ENCODE results near the gene PTF1A. TPM values are rescaled to one million over a fixed set of nuclear protein-coding genes. Genes with fewer than 3 reads are reported as not detected.

PTF1A gene
- total and polyA plus RNA-seq, 2 experiments from 2014 or later = not detected

GRCh38 chr10:23171232-23171876 lies 20.8 kb upstream of the PTF1A start:
- H4K20me1 ChIP-seq (ENCODE audit: insufficient read depth) = no peaks in the 10 kb centered on the region
- no peak overlapping the region for H3K27ac ChIP-seq
- WGBS, 2 experiments (ENCODE audit: low coverage in 1 of 2, low lambda C conversion rate in 2 of 2, missing lambda C conversion rate in 2 of 2) = 20 to 22% methylated on average over 26 of the region's 26 CpGs
- H3F3A ChIP-seq (ENCODE audit: insufficient read depth) = no peaks in the 10 kb centered on the region
- H3K27me3 ChIP-seq (replicated peaks; ENCODE audit: insufficient read depth) = peaks cover 40% of the 10 kb centered on the region
- no peaks in the 10 kb centered on the region for H3K9me3 ChIP-seq (ENCODE audit: low read depth)
- peak; percentile 68 for DNase-seq
- H3K79me2 ChIP-seq (ENCODE audit: insufficient read depth) = no peaks in the 10 kb centered on the region
- no peak overlapping the region for H3K9ac ChIP-seq
- in situ Hi-C loops (cut with MboI) = no loop called here
- H3K4me1 ChIP-seq (ENCODE audit: insufficient read depth) = no peaks in the 10 kb centered on the region
- H3K36me3 ChIP-seq (ENCODE audit: low read depth) = no peaks in the 10 kb centered on the region
- no peaks in the 10 kb centered on the region for H3K9me2 ChIP-seq (ENCODE audit: insufficient read depth)
- no peak overlapping the region for H3K4me2 ChIP-seq (ENCODE audit: unreplicated experiment)
- TF ChIP-seq EZH2 (IDR thresholded peaks at IDR 0.05; ENCODE audit: insufficient read depth, poor library complexity, severe bottlenecking) (no peak), EZH2phosphoT487 (IDR thresholded peaks at IDR 0.05; ENCODE audit: insufficient read depth, low read depth) (no peak)
- H2AFZ ChIP-seq = no peak overlapping the region
- no peak overlapping the region for H3K4me3 ChIP-seq

DNA sequence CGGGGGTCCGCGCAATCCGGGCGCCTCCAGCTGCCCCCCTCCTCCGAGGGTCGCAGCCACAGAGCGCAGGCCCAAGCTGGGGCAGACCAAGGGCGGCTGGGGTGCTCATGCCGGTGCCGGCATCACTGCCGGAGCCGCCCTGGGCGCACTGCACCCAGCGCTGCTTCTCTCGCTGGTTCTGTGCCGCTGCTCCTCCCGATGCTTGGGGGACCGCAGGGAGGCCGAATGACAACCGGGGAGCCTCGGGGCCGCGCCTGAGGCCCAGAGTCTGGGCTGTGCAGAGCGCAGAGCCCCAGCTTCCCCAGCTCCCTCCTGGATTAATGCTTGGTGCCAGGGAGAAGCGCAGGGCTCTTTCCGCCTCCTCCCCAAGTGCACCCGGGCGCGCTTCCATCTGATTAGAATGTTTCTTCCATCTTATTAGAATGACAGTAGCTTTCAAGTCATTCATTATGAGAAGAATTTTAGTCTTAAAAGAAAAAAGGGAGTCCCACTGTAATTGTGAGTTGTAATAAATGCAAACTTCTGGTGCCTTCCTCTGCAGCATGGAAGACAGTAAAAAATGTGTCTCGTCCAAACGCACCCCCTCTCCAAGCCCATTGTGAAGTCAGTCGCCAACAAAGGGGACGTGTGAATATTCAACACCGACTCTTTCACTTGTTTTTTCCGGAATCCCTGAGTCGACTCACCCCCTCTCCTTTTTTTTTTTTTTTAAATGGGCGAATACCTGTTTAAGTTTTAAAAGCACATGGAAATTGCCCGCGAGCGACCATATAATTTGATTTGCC lies 19.5 kb upstream of the PTF1A start:
- Histone ChIP-seq H2AFZ (no peak overlapping the region), H3F3A (ENCODE audit: insufficient read depth) (no peaks in the 10 kb centered on the region), H3K9ac (no peak overlapping the region), H3K4me1 (ENCODE audit: insufficient read depth) (no peaks in the 10 kb centered on the region), H3K9me3 (ENCODE audit: low read depth) (no peaks in the 10 kb centered on the region), H3K79me2 (ENCODE audit: insufficient read depth) (no peaks in the 10 kb centered on the region), H4K20me1 (ENCODE audit: insufficient read depth) (no peaks in the 10 kb centered on the region), H3K4me3 (no peak overlapping the region), H3K4me2 (ENCODE audit: unreplicated experiment) (no peak overlapping the region), H3K27ac (no peak overlapping the region), H3K36me3 (ENCODE audit: low read depth) (no peaks in the 10 kb centered on the region), H3K27me3 (replicated peaks; ENCODE audit: insufficient read depth) (peaks cover 47% of the 10 kb centered on the region), H3K9me2 (ENCODE audit: insufficient read depth) (no peaks in the 10 kb centered on the region)
- no peak for DNase-seq
- 2 to 3% methylated on average over 41 of the region's 41 CpGs for WGBS, 2 experiments (ENCODE audit: low coverage in 1 of 2, low lambda C conversion rate in 2 of 2, missing lambda C conversion rate in 2 of 2)
- in situ Hi-C loops (cut with MboI) = no loop called here
- TF ChIP-seq EZH2phosphoT487 (IDR thresholded peaks at IDR 0.05; ENCODE audit: insufficient read depth, low read depth) (no peak), EZH2 (IDR thresholded peaks at IDR 0.05; ENCODE audit: insufficient read depth, poor library complexity, severe bottlenecking) (no peak)

DNA sequence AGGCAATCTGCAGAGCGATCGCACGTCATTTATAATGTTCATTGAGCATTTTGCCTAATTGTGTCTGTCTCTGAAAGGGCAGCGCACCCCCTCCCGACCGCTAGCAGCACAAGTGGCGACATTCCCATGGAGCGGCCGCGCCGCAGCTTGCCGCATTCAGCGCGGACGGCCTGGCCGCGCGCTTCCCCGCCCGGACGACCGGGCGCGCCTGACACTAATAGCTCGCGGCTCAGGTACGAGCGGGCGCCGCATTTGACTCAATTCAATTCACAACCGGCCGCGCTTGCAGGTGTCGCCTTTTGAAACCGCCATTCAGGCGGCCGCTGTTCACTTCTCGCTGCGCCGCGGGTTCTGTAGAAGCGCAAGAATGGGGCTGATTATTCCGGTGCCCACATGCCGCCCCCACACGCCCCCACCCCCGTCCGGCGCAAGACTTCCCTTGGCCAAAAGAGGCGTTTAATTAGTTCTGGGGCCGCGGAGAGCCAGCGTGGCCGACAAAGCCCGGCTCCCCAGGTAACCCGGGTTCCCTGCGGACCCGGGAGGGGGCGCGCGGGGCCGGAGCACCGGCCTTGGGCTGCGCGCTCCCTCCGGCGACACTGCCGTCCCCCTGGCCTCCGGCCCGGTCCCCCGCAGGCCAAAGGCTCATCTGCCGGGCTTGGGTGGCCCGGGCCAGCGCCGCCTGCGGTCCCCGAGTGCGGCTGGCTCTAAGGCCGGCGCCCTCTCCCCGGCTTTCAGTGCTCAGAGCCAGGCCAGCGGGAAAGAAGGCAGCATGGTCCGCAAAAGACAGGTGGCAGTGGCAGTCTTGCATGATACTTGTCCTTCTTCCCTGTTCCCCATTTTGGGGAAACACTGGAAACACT lies 18.7 kb upstream of the PTF1A start:
- Histone ChIP-seq H2AFZ (no peak overlapping the region), H3K79me2 (ENCODE audit: insufficient read depth) (no peaks in the 10 kb centered on the region), H3K9me3 (ENCODE audit: low read depth) (no peaks in the 10 kb centered on the region), H4K20me1 (ENCODE audit: insufficient read depth) (no peaks in the 10 kb centered on the region), H3K4me2 (ENCODE audit: unreplicated experiment) (no peak overlapping the region), H3K27me3 (replicated peaks; ENCODE audit: insufficient read depth) (peaks cover 47% of the 10 kb centered on the region), H3K36me3 (ENCODE audit: low read depth) (no peaks in the 10 kb centered on the region), H3K4me3 (no peak overlapping the region), H3K27ac (no peak overlapping the region), H3K9ac (no peak overlapping the region), H3F3A (ENCODE audit: insufficient read depth) (no peaks in the 10 kb centered on the region), H3K4me1 (ENCODE audit: insufficient read depth) (no peaks in the 10 kb centered on the region), H3K9me2 (ENCODE audit: insufficient read depth) (no peaks in the 10 kb centered on the region)
- DNase-seq = no peak
- no peak for TF ChIP-seq EZH2phosphoT487 (IDR thresholded peaks at IDR 0.05; ENCODE audit: insufficient read depth, low read depth)
- peak; percentile 74 for TF ChIP-seq EZH2 (IDR thresholded peaks at IDR 0.05; ENCODE audit: insufficient read depth, poor library complexity, severe bottlenecking)
- WGBS, 2 experiments (ENCODE audit: low coverage in 1 of 2, low lambda C conversion rate in 2 of 2, missing lambda C conversion rate in 2 of 2) = 3 to 4% methylated on average over 53 to 81 of the region's 82 CpGs
- in situ Hi-C loops (cut with MboI) = no loop called here
